Measurements from ENCODE around the gene ESRRA. TPM values are rescaled to one million over a fixed set of nuclear protein-coding genes. Genes with fewer than 3 reads are reported as not detected.

Gene ESRRA
- total RNA-seq, 2 donors from 2014 or later, result 38.7 to 54.7 TPM

DNA sequence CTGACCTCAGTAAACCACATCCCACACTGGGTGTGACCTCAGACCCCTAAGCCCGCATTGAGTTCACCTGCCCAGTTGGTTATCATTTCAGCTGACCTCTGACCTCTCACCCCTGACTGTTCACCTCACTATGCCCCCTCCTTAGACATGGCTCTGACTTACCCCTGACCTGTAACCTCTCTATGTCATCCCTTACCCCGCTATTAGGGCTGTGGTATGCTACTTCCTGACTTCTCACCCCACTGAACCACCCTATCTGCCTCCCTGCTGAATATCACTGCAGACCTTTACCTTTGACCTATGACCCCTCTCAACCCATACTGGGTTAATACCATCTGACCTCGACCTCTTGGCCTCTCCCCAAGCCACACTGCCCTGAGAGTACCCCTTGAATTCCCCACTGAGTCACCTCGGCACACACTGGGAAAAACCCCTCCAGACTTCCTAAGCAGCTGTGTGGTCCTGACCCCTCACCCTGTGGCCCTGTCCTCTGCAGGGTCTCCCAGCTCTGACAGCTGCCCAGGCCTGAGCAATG is 45.7 kb upstream of the ESRRA start:
- H3K27me3 ChIP-seq (replicated peaks; ENCODE audit: insufficient read depth), result no peaks in the 10 kb centered on the region
- intact Hi-C loops (cut with DNase I), result no loop called here
- peaks cover 0 to 19% of the 10 kb centered on the region in 2 donors for H3K36me3 ChIP-seq
- 90% methylated on average over 4 of the region's 4 CpGs for WGBS
- H3K27ac ChIP-seq, result no peak overlapping the region
- no peaks in the 10 kb centered on the region for H3K4me1 ChIP-seq (replicated peaks)
- TF ChIP-seq POLR2AphosphoS5 (IDR thresholded peaks at IDR 0.05), result no peak
- TF ChIP-seq POLR2A (IDR thresholded peaks at IDR 0.05), result no peak
- TF ChIP-seq, protein P1, sequence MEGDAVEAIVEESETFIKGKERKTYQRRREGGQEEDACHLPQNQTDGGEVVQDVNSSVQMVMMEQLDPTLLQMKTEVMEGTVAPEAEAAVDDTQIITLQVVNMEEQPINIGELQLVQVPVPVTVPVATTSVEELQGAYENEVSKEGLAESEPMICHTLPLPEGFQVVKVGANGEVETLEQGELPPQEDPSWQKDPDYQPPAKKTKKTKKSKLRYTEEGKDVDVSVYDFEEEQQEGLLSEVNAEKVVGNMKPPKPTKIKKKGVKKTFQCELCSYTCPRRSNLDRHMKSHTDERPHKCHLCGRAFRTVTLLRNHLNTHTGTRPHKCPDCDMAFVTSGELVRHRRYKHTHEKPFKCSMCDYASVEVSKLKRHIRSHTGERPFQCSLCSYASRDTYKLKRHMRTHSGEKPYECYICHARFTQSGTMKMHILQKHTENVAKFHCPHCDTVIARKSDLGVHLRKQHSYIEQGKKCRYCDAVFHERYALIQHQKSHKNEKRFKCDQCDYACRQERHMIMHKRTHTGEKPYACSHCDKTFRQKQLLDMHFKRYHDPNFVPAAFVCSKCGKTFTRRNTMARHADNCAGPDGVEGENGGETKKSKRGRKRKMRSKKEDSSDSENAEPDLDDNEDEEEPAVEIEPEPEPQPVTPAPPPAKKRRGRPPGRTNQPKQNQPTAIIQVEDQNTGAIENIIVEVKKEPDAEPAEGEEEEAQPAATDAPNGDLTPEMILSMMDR (IDR thresholded peaks at IDR 0.05), result no peak
- H3K9me3 ChIP-seq, result no peaks in the 10 kb centered on the region
- DNase-seq (ENCODE audit: low spot score), result no peak
- no peak overlapping the region for H3K4me3 ChIP-seq

DNA sequence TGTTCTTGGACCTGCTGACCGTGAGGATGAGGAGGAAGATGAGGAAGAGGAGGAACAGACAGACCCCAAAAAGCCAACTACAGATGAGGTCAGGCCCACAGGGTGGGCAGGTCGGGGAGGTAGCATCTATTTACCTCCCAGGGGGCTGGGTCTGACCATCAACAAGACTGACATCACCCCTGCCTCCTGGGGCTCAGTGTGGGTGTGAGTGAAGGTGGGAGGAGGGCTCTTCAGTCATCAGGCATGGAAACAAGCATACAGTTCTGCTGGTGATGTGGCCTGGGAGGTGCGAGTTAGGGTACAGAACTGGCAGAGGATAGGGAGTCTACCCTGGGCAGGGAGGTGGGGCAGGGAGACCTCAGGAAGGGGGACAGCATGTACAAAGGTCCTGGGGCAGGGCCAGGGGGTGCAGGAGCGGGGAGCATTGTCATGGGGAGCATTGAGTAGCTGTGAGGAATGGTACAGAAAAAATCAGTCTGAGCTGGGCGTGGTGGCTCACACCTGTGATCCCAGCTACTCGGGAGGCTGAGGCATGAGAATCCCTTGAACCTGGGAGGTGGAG is 45.1 kb upstream of the ESRRA start:
- no peaks in the 10 kb centered on the region for H3K9me3 ChIP-seq
- H3K4me1 ChIP-seq (replicated peaks), result no peaks in the 10 kb centered on the region
- no peaks in the 10 kb centered on the region for H3K27me3 ChIP-seq (replicated peaks; ENCODE audit: insufficient read depth)
- no peak overlapping the region for H3K4me3 ChIP-seq
- peaks cover 0 to 19% of the 10 kb centered on the region in 2 donors for H3K36me3 ChIP-seq
- WGBS, result 93% methylated on average over 6 of the region's 6 CpGs
- intact Hi-C loops (cut with DNase I), result no loop called here
- TF ChIP-seq POLR2AphosphoS5 (IDR thresholded peaks at IDR 0.05) (no peak), POLR2A (IDR thresholded peaks at IDR 0.05) (no peak)
- TF ChIP-seq, protein P1 (IDR thresholded peaks at IDR 0.05), result no peak
- no peak for DNase-seq (ENCODE audit: low spot score)
- no peak overlapping the region for H3K27ac ChIP-seq

DNA sequence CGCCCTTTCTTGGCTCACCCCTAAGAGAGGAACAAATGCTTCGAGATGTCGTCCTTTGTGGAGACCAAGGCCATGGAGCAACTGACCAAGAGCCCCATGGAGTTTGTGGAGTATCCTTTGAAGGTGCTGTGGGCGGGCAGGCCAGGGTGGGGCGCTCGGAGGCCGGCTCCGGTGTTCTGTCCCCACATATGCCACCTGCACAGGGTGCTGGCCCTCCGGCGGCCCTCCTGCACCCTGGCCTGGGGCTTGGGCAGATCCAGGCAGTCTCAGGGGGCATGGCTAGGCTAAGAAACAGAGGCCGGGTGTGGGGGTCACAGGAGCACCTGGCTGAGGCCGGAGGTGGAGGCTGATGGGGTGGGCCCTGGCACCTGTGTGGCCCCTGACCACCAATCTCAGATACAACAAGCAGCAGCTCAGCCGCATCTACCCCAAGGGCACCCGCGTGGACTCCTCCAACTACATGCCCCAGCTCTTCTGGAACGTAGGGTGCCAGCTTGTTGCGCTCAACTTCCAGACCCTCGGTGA is 43.7 kb upstream of the ESRRA start:
- WGBS, result 91% methylated on average over 18 of the region's 18 CpGs

DNA sequence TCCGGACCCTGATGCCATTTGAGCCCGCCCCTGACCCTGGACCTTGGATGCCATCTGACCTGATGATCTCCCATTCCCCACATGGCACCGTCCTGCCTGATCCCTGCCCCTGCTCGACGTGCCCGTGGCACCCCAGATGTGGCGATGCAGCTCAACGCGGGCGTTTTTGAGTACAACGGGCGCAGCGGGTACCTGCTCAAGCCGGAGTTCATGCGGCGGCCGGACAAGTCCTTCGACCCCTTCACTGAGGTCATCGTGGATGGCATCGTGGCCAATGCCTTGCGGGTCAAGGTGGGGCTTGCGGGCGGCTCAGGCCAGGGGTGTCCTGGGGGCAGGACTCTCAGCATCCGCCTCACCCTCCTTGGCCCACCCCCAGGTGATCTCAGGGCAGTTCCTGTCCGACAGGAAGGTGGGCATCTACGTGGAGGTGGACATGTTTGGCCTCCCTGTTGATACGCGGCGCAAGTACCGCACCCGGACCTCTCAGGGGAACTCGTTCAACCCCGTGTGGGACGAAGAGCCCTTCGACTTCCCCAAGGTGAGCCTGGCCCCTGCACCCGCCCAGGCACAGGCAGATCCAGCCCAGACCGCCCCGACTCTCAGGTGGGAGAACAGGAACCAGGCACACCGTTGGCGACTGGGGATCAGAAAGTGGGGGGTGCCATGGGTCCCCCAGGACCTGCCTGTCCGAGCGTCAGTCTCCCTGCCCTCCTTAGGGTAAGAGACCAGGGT is 42.9 kb upstream of the ESRRA start:
- H3K36me3 ChIP-seq, result peaks cover 0 to 19% of the 10 kb centered on the region in 2 donors
- H3K27ac ChIP-seq, result no peak overlapping the region
- H3K27me3 ChIP-seq (replicated peaks; ENCODE audit: insufficient read depth), result no peaks in the 10 kb centered on the region
- no peak overlapping the region for H3K4me3 ChIP-seq
- H3K4me1 ChIP-seq (replicated peaks), result no peaks in the 10 kb centered on the region
- no peaks in the 10 kb centered on the region for H3K9me3 ChIP-seq
- intact Hi-C loops (cut with DNase I), result no loop called here
- 94% methylated on average over 40 of the region's 42 CpGs for WGBS
- DNase-seq (ENCODE audit: low spot score), result no peak
- TF ChIP-seq, protein P1 (IDR thresholded peaks at IDR 0.05), result no peak
- no peak for TF ChIP-seq POLR2A (IDR thresholded peaks at IDR 0.05)
- no peak for TF ChIP-seq POLR2AphosphoS5 (IDR thresholded peaks at IDR 0.05)

More for the DNA sequence above, 43.7 kb upstream of the ESRRA start:
- intact Hi-C loops (cut with DNase I), result no loop called here
- H3K9me3 ChIP-seq, result no peaks in the 10 kb centered on the region
- peaks cover 0 to 19% of the 10 kb centered on the region in 2 donors for H3K36me3 ChIP-seq
- H3K4me3 ChIP-seq, result no peak overlapping the region
- no peaks in the 10 kb centered on the region for H3K27me3 ChIP-seq (replicated peaks; ENCODE audit: insufficient read depth)
- H3K27ac ChIP-seq, result no peak overlapping the region
- DNase-seq (ENCODE audit: low spot score), result no peak
- TF ChIP-seq POLR2AphosphoS5 (IDR thresholded peaks at IDR 0.05), result no peak
- TF ChIP-seq, protein P1 (IDR thresholded peaks at IDR 0.05), result no peak
- no peak for TF ChIP-seq POLR2A (IDR thresholded peaks at IDR 0.05)
- no peaks in the 10 kb centered on the region for H3K4me1 ChIP-seq (replicated peaks)

All from prostate gland (tissue), 2 donors.